ENCODE results near the gene PI4KB.

- TF ChIP-seq CTCF (IDR thresholded peaks at IDR 0.05) = peak in 1 of 7 experiments; percentile 14
- peak; percentile 29 to 89 (median 84) for TF ChIP-seq POLR2A (IDR thresholded peaks at IDR 0.05)
Measured at GRCh38 chr1:151346769-151347522, 19.7 kb upstream of the PI4KB start, which contains the start of gene RFX5.

All from body of pancreas (tissue), 4 donors.